ENCODE results near the gene CDK13. TPM values are rescaled to one million over a fixed set of nuclear protein-coding genes. Genes with fewer than 3 reads are reported as not detected.

The CDK13 gene
- total and polyA plus RNA-seq, 2 donors (not counting 3 experiments of a cell fraction or from before 2014, with no cell fraction given): 24.5 to 56.7 TPM

GRCh38 chr7:40001649-40002048, 51.6 kb downstream of the CDK13 start:
- dilution Hi-C loops (cut with MboI; ENCODE audit: extremely low pct_ligation_motif_present, low sequenced_read_pairs): no loop called here
- Histone ChIP-seq H3K4me1 (ENCODE audit: control insufficient read depth, extremely low read depth, insufficient read depth, low read length) (no peaks in the 10 kb centered on the region), H3K4me2 (ENCODE audit: insufficient read depth, low read length) (no peak overlapping the region), H3K9me3 (replicated peaks; ENCODE audit: control insufficient read depth, insufficient read depth, low read length) (no peaks in the 10 kb centered on the region), H3K27ac (ENCODE audit: insufficient read depth, low read depth, low read length) (no peak overlapping the region), H3K9me1 (replicated peaks; ENCODE audit: control insufficient read depth, extremely low read depth, insufficient read depth, low read length) (no peaks in the 10 kb centered on the region), H3K79me2 (ENCODE audit: control insufficient read depth, insufficient read depth, low read length) (peaks cover 2% of the 10 kb centered on the region), H2AFZ (ENCODE audit: low read depth, low read length) (no peak overlapping the region), H3K27me3 (ENCODE audit: control insufficient read depth in 2 of 2, insufficient read depth in 2 of 2, low read length in 2 of 2) (no peaks in the 10 kb centered on the region), H3K4me3 (replicated peaks in 1 of 3; ENCODE audit: insufficient read depth in 1 of 3, low read depth in 1 of 3, low read length in 3 of 3) (no peak overlapping the region), H3K9ac (replicated peaks; ENCODE audit: extremely low read depth, insufficient read depth, low read length) (no peak overlapping the region), H3K36me3 (ENCODE audit: control insufficient read depth in 2 of 2, extremely low read depth in 1 of 2, insufficient read depth in 2 of 2, low read length in 2 of 2) (peaks cover 0 to 2% of the 10 kb centered on the region in 2 experiments), H4K20me1 (replicated peaks; ENCODE audit: control insufficient read depth, extremely low read depth, insufficient read depth, low read length) (no peaks in the 10 kb centered on the region)
- ChIA-PET POLR2A (no interaction called here), CTCF (no interaction called here)
- intact Hi-C loops (cut with micrococcal nuclease): no loop called here
- DNase-seq (ENCODE audit: low read depth, low spot score) (no peak), FAIRE-seq (no peak)
- BruUV-seq (replicated peaks): no TSS peak
- TF ChIP-seq JUN (IDR thresholded peaks at IDR 0.05; ENCODE audit: borderline replicate concordance, insufficient read depth, insufficient read length, low read depth) (no peak), GATA2 (IDR thresholded peaks at IDR 0.05; ENCODE audit: insufficient read depth, insufficient read length, low read depth, low read length) (no peak)

- Histone ChIP-seq H4K20me1 (replicated peaks; ENCODE audit: control insufficient read depth, extremely low read depth, insufficient read depth, low read length) (no peaks in the 10 kb centered on the region), H3K9ac (replicated peaks; ENCODE audit: extremely low read depth, insufficient read depth, low read length) (no peak overlapping the region), H3K9me3 (replicated peaks; ENCODE audit: control insufficient read depth, insufficient read depth, low read length) (no peaks in the 10 kb centered on the region), H3K4me1 (ENCODE audit: control insufficient read depth, extremely low read depth, insufficient read depth, low read length) (no peaks in the 10 kb centered on the region), H3K9me1 (replicated peaks; ENCODE audit: control insufficient read depth, extremely low read depth, insufficient read depth, low read length) (no peaks in the 10 kb centered on the region), H3K4me3 (replicated peaks in 1 of 3; ENCODE audit: insufficient read depth in 1 of 3, low read depth in 1 of 3, low read length in 3 of 3) (no peak overlapping the region), H3K4me2 (ENCODE audit: insufficient read depth, low read length) (no peak overlapping the region), H3K27me3 (ENCODE audit: control insufficient read depth in 2 of 2, insufficient read depth in 2 of 2, low read length in 2 of 2) (no peaks in the 10 kb centered on the region), H3K79me2 (ENCODE audit: control insufficient read depth, insufficient read depth, low read length) (no peaks in the 10 kb centered on the region), H3K27ac (ENCODE audit: insufficient read depth, low read depth, low read length) (no peak overlapping the region), H2AFZ (ENCODE audit: low read depth, low read length) (no peak overlapping the region), H3K36me3 (ENCODE audit: control insufficient read depth in 2 of 2, extremely low read depth in 1 of 2, insufficient read depth in 2 of 2, low read length in 2 of 2) (peaks cover 0 to 2% of the 10 kb centered on the region in 2 experiments)
- no TSS peak for BruUV-seq (replicated peaks)
- intact Hi-C loops (cut with micrococcal nuclease) (no loop called here), dilution Hi-C loops (cut with MboI; ENCODE audit: extremely low pct_ligation_motif_present, low sequenced_read_pairs) (no loop called here)
- TF ChIP-seq CTCF (IDR thresholded peaks at IDR 0.05; ENCODE audit: extremely low read depth in 1 of 2, insufficient read depth in 1 of 2, low read depth in 1 of 2, low read length in 2 of 2) (no peak), MAX (IDR thresholded peaks at IDR 0.05; ENCODE audit: insufficient read depth, insufficient read length) (no peak), EZH2 (IDR thresholded peaks at IDR 0.05; ENCODE audit: borderline replicate concordance, low read depth, low read length, severe bottlenecking) (no peak), FOS (IDR thresholded peaks at IDR 0.05; ENCODE audit: borderline replicate concordance, insufficient read depth, low read length) (no peak), POLR2AphosphoS5 (IDR thresholded peaks at IDR 0.05; ENCODE audit: insufficient read depth, low read depth, low read length) (no peak), MYC (IDR thresholded peaks at IDR 0.05; ENCODE audit: low read depth, low read length) (no peak), POLR2A (IDR thresholded peaks at IDR 0.05; ENCODE audit: low read depth, low read length) (no peak), JUN (IDR thresholded peaks at IDR 0.05; ENCODE audit: borderline replicate concordance, insufficient read depth, insufficient read length, low read depth) (no peak), GATA2 (IDR thresholded peaks at IDR 0.05; ENCODE audit: insufficient read depth, insufficient read length, low read depth, low read length) (no peak)
- no peak for DNase-seq (ENCODE audit: low read depth, low spot score)
- POLR2A ChIA-PET: no interaction called here
- CTCF ChIA-PET: interaction anchor here (0.7 to 1.4 kb wide), 4 partner anchors 9 to 132 kb away, joined by 3 to 10 read pairs (median 4); partner anchors contain the start of gene SUGCT
- FAIRE-seq: no peak
These were observed 53.5 kb downstream of the CDK13 start for GRCh38 chr7:40003597-40003996.
